ENCODE data around the gene HNRNPAB.
"Not testable (repeated sequence)": the region's sequence is repeated elsewhere in the genome, so short reads cannot be mapped to it uniquely, and the experiment has no call there.

The HNRNPAB gene

GRCh38 chr5:178223196-178223773, 19.0 kb downstream of the HNRNPAB start:
- peaks cover 32 to 43% of the 10 kb centered on the region in 2 donors for H3K4me1 Mint-ChIP-seq
- no peak for ATAC-seq (replicated peaks)
- H3K27me3 Mint-ChIP-seq, result no peaks in the 10 kb centered on the region
- peak overlapping the region; percentile 52 for H3K27ac Mint-ChIP-seq
- H3K4me3 Mint-ChIP-seq, result no peak overlapping the region
- H3K9me3 Mint-ChIP-seq, result peaks cover 0 to 2% of the 10 kb centered on the region in 2 donors
- peaks cover 56 to 75% of the 10 kb centered on the region in 2 donors for H3K36me3 Mint-ChIP-seq
- DNase-seq, result no peak

- Mint-ChIP-seq H3K36me3 (peaks cover 60 to 74% of the 10 kb centered on the region in 2 donors), H3K4me3 (no peak overlapping the region), H3K4me1 (peaks cover 36 to 47% of the 10 kb centered on the region in 2 donors)
Observed at GRCh38 chr5:178223828-178224335, 19.5 kb downstream of the HNRNPAB start.

GRCh38 chr5:178224403-178224802, 20.1 kb downstream of the HNRNPAB start:
- H3K4me1 Mint-ChIP-seq, result peaks cover 37 to 52% of the 10 kb centered on the region in 2 donors
- peaks cover 0 to 2% of the 10 kb centered on the region in 2 donors for H3K9me3 Mint-ChIP-seq
- no peak for ATAC-seq (replicated peaks)
- H3K36me3 Mint-ChIP-seq, result peaks cover 61 to 74% of the 10 kb centered on the region in 2 donors
- H3K27me3 Mint-ChIP-seq, result no peaks in the 10 kb centered on the region
- H3K4me3 Mint-ChIP-seq, result no peak overlapping the region
- DNase-seq, result no peak
- H3K27ac Mint-ChIP-seq, result no peak overlapping the region

More at GRCh38 chr5:178223828-178224335, 19.5 kb downstream of the HNRNPAB start:
- ATAC-seq (replicated peaks) (no peak), DNase-seq (no peak)
- Mint-ChIP-seq H3K27ac (peak overlapping the region; percentile 32), H3K9me3 (peaks cover 0 to 2% of the 10 kb centered on the region in 2 donors), H3K27me3 (no peaks in the 10 kb centered on the region)

GRCh38 chr5:178225174-178225573, 20.8 kb downstream of the HNRNPAB start:
- Mint-ChIP-seq H3K27ac (no peak overlapping the region), H3K4me1 (peaks cover 43 to 59% of the 10 kb centered on the region in 2 donors), H3K9me3 (peaks cover 0 to 2% of the 10 kb centered on the region in 2 donors), H3K27me3 (no peaks in the 10 kb centered on the region), H3K36me3 (peaks cover 59 to 75% of the 10 kb centered on the region in 2 donors), H3K4me3 (no peak overlapping the region)
- no peak for ATAC-seq (replicated peaks)
- no peak for DNase-seq

- Mint-ChIP-seq H3K27me3 (no peaks in the 10 kb centered on the region), H3K4me1 (peaks cover 44 to 60% of the 10 kb centered on the region in 2 donors), H3K27ac (no peak overlapping the region), H3K9me3 (peaks cover 0 to 2% of the 10 kb centered on the region in 2 donors), H3K4me3 (no peak overlapping the region), H3K36me3 (peaks cover 59 to 76% of the 10 kb centered on the region in 2 donors)
- ATAC-seq (replicated peaks) (no peak), DNase-seq (no peak)
Observed at GRCh38 chr5:178227138-178227659, 22.9 kb downstream of the HNRNPAB start.

GRCh38 chr5:178227929-178228328, 23.6 kb downstream of the HNRNPAB start:
- Mint-ChIP-seq H3K36me3 (peaks cover 59 to 75% of the 10 kb centered on the region in 2 donors), H3K4me1 (peaks cover 44 to 60% of the 10 kb centered on the region in 2 donors), H3K27me3 (no peaks in the 10 kb centered on the region), H3K4me3 (peak overlapping the region in 1 of 2 donors; percentile 2), H3K27ac (no peak overlapping the region), H3K9me3 (peaks cover 0 to 2% of the 10 kb centered on the region in 2 donors)
- no peak for DNase-seq
- ATAC-seq (replicated peaks), result no peak

GRCh38 chr5:178228609-178229008, 24.3 kb downstream of the HNRNPAB start:
- Mint-ChIP-seq H3K4me3 (no peak overlapping the region), H3K27me3 (no peaks in the 10 kb centered on the region), H3K9me3 (peaks cover 0 to 2% of the 10 kb centered on the region in 2 donors), H3K36me3 (peaks cover 55 to 69% of the 10 kb centered on the region in 2 donors), H3K4me1 (peaks cover 40 to 60% of the 10 kb centered on the region in 2 donors), H3K27ac (no peak overlapping the region)
- no peak for DNase-seq
- ATAC-seq (replicated peaks), result no peak

GRCh38 chr5:178229111-178229510, 24.8 kb downstream of the HNRNPAB start:
- H3K4me3 Mint-ChIP-seq, result peak overlapping the region in 1 of 2 donors; percentile 20
- peaks cover 35 to 60% of the 10 kb centered on the region in 2 donors for H3K4me1 Mint-ChIP-seq
- peaks cover 50 to 64% of the 10 kb centered on the region in 2 donors for H3K36me3 Mint-ChIP-seq
- ATAC-seq (replicated peaks); DNase-seq; H3K9me3 Mint-ChIP-seq; H3K27me3 Mint-ChIP-seq: not testable (repeated sequence)
- H3K27ac Mint-ChIP-seq, result peak overlapping the region; percentile 79

- Mint-ChIP-seq H3K9me3 (peaks cover 0 to 2% of the 10 kb centered on the region in 2 donors), H3K27me3 (no peaks in the 10 kb centered on the region), H3K4me3 (peak overlapping the region; percentile 46 to 94), H3K36me3 (peaks cover 47 to 57% of the 10 kb centered on the region in 2 donors), H3K4me1 (peaks cover 35 to 67% of the 10 kb centered on the region in 2 donors), H3K27ac (peak overlapping the region; percentile 31)
- ATAC-seq (replicated peaks), result no peak
- no peak for DNase-seq
Observed at GRCh38 chr5:178229861-178230260, 25.5 kb downstream of the HNRNPAB start.

- DNase-seq, result no peak
- peaks cover 41 to 50% of the 10 kb centered on the region in 2 donors for H3K36me3 Mint-ChIP-seq
Observed at GRCh38 chr5:178230879-178231538, 26.7 kb downstream of the HNRNPAB start.

GRCh38 chr5:178231539-178232123, 27.3 kb downstream of the HNRNPAB start:
- Mint-ChIP-seq H3K4me3 (peak overlapping the region; percentile 92 to 94), H3K4me1 (peaks cover 39 to 60% of the 10 kb centered on the region in 2 donors), H3K27me3 (no peaks in the 10 kb centered on the region), H3K9me3 (peaks cover 0 to 2% of the 10 kb centered on the region in 2 donors), H3K36me3 (peaks cover 37 to 46% of the 10 kb centered on the region in 2 donors), H3K27ac (peak overlapping the region; percentile 93)
- peak; percentile 1 to 4 for ATAC-seq (replicated peaks)
- DNase-seq, result no peak

More at GRCh38 chr5:178230879-178231538, 26.7 kb downstream of the HNRNPAB start:
- H3K27ac Mint-ChIP-seq, result peak overlapping the region; percentile 93
- H3K4me1 Mint-ChIP-seq, result peaks cover 38 to 64% of the 10 kb centered on the region in 2 donors
- H3K27me3 Mint-ChIP-seq, result no peaks in the 10 kb centered on the region
- ATAC-seq (replicated peaks), result no peak
- H3K4me3 Mint-ChIP-seq, result peak overlapping the region; percentile 92 to 94
- peaks cover 0 to 2% of the 10 kb centered on the region in 2 donors for H3K9me3 Mint-ChIP-seq

GRCh38 chr5:178232124-178232919, 28.0 kb downstream of the HNRNPAB start, which contains the start of gene PHYKPL:
TSS of gene PHYKPL (minus strand) at chr5:178232802. CDS start at chr5:178232550, 252 bp downstream.
- peaks cover 0 to under 1% of the 10 kb centered on the region in 2 donors for H3K9me3 Mint-ChIP-seq
- DNase-seq (peak; percentile 72), ATAC-seq (replicated peaks) (peak; percentile 73 to 79)
- H3K27ac Mint-ChIP-seq, result peak within 1 kb of the TSS; percentile 93
- peak within 1 kb of the TSS; percentile 92 to 94 for H3K4me3 Mint-ChIP-seq
- peaks cover 31 to 39% of the 10 kb centered on the region in 2 donors for H3K36me3 Mint-ChIP-seq
- H3K4me1 Mint-ChIP-seq, result peaks cover 39 to 56% of the 10 kb centered on the region in 2 donors
- no peaks in the 10 kb centered on the region for H3K27me3 Mint-ChIP-seq

GRCh38 chr5:178232920-178233429, 28.6 kb downstream of the HNRNPAB start:
- no peak for DNase-seq
- H3K4me3 Mint-ChIP-seq, result peak overlapping the region; percentile 67 to 94
- no peaks in the 10 kb centered on the region for H3K27me3 Mint-ChIP-seq
- no peaks in the 10 kb centered on the region for H3K9me3 Mint-ChIP-seq
- ATAC-seq (replicated peaks), result no peak
- H3K27ac Mint-ChIP-seq, result peak overlapping the region; percentile 80
- H3K4me1 Mint-ChIP-seq, result peaks cover 34 to 54% of the 10 kb centered on the region in 2 donors
- H3K36me3 Mint-ChIP-seq, result peaks cover 24 to 33% of the 10 kb centered on the region in 2 donors
